GM21360 (cell line): ENCODE results near the gene AMOTL2.

ENCODE experiments used
- ATAC-seq: cut with Tn5 transposase; IDR thresholded peaks from one replicate; pipeline ENCODE4 v1.9.1; 2021; ENCODE audit warnings: mild to moderate bottlenecking, moderate library complexity; ENCODE audit not compliant: unreplicated experiment

Gene AMOTL2

DNA sequence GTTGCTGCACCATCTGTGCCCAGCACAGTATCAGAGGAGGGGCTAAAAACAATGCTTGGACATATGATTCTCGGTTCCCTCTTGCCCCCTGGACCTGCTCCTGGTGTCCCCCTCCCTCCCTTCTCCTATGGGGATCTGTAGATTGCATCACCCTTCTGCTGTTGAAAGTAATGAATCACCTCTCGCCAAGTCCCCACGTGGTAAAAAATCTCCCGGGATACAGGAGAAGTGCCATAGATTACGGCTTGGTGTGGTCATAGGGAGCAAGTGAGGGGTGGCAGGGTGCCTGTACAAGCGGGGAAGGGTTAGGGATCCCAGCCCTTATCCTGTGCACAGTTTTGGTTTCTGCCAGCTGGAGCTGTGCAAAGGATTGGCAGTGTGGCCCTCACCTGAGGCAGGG lies 37.7 kb downstream of the AMOTL2 start:
- no peak for ATAC-seq

DNA sequence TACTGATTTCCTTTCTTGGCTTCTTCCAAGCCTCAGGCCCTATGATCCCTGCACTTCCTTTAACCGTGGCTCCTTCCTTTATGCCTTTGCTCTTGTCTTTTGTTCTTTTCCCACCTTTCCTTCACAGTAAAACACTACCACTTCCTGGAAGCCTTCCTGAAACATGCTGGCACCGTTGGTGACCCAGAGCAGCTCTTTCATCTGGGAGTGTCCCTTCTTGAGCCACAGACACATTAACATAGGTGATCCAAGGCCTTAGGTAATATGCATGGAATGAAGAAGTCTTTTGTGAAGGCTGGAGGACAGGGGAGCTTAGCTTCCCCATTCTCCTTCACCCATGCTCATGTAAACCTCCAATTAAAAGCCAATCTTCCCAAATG lies 39.4 kb downstream of the AMOTL2 start:
- no peak for ATAC-seq

DNA sequence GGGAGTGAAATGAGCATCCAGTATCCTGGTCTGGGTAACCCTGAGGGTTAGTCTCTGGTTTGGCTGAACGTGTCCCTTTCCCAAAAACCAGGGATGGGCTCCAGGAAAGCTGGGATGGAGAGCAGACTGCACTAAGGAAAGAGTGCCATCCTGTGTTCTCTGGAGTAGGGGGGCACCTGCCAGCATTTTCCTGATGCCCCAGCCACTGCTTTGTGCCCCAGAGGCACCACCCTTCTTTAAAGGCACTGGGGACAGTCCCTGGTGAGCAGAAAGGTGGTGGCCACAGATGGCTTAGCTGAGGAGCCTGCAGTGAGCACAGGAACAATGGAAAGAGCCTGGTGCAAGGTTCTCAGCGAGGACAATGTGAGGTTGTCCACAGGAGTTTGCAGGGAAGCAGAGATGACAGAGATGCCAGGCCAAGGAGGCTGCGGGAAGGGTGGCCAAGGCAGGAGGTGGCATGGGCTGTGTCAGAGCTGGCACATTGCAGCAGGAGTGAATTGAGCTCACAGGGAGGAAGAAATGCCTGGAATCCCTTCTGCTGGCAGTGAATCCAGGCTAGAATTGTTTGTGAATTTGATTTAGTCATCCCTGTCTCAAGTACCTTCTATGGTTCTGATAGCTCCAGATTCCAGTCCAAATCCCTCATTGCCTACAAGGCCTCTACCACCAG lies 39.9 kb downstream of the AMOTL2 start:
- ATAC-seq, result no peak

DNA sequence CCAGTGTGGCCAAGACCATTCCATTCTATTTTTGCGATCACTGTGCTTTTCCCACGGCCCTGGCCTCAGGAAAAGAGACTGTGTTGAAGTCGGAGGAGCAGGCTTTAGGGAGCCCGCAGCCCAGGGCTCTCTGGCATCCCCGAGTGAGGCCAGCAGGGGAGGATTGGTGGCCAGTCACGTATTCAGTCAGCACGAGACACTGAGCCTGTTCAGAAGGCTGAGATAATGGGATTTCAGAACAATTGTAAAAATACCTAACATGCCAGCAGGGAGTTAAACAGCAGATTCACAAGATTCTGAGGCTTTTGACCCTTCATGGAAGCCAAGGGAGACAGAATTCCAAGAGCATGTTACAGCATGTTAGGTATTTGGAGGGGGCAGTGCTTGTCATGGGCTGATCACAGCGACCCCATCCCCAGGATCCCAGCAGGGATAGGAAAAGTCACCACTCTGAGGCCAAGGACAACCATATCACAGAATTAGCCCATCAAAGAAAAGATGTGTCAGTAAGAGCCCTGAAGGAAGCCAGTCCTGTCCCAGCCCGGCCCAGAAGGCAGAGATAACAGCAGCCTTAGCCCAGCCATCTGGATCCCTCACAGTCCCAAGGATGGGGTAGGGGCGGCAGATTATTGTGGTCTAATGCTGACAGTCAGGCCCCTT lies 40.6 kb downstream of the AMOTL2 start:
- no peak for ATAC-seq

DNA sequence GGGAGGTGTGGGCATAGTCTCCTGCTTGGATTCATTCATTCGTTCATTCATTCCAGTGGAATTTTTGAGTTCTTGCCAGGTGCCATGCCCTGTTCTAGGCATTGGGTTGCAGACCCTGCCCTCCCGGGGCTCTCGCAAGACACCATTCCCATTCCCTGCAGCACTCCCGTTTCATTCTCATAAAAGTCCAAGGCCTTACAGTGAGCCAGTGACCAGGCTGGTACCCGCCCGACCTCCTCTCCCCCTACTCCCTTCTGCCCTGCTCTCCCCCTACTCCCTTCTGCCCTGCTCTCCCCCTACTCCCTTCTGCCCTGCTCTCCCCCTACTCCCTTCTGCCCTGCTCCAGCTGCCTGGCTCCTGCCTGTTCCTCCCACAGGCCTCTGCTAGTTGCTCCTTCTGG lies 41.9 kb downstream of the AMOTL2 start:
- no peak for ATAC-seq

DNA sequence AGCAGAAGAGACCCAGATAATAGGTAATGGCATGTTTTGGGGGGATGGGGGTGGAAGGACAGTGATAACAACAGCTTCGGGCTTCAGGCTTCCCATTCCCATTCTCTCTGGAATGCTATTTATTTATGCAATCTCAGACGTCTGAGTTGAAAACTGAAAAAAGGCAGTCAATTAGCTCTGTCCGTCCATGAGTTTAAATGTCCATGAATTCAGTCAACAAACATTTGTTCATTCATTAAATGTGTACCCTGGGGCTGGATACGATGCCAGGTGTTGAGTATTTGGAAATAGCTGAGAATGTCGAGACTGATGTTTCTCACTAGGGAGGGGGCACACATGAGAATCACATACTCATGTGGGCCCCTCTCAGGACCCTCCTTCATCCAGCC lies 42.4 kb downstream of the AMOTL2 start:
- no peak for ATAC-seq

DNA sequence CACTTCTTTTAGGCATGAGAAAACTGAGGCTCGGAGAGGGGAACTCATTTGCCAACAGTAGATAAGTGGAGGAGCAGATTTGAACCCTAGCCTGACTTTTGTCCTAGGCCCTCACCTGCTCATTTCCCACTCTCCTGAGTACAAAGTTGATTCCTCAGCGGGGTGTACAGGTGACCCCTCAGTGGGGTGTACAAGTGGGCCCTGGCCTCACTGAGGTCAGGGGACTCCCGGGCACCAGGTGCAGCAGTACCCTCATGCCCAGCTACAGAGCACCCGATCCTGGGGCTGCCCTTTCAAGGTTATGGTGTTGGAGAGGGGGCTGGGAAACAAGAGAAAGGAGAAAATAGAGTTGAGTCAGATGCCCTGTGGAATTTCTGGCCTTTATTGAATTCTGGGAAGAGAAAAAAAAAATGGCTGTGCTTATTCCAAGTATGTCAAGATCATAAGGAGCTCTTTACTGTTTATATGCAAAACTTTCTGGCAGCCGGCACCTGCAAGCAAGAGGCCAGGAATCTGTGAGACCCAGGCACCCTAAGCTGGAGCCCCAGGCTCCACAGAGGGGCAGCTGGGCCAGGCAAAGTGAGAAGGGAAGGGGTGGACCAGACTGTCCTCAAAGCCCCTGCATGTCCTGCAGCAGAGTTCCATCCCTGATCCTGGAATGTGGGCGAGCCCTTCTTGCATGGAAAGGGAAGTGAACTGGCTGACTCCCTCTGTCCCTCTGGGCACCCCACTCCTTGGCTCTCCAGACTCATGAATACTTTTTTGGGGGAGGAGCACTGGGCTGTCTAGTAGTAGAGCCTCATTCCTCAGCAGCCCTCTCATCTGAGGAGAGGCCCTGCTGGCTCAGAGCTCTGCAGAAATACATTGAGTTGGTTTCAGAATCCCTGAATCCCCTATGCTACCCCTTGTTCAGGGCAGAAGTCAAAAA lies 43.1 kb downstream of the AMOTL2 start:
- ATAC-seq, result no peak

DNA sequence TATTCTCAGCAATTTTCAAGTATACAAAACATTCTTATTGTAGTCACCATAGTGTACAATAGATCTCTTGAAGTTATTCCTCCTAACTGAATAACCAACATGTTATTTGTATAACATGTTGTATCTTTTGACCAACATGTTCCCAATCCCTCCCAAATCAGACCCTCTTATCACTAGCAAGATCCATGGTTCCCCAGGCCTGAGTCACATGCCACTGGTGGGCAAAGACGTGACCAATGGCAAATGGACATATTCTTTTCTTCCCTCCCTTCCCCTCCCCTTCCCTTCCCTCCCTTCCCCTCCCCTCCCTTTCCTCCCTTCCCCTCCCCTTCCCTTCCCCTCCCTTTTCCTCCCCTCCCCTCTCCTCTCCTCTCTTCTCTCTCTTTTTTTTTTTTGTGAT lies 45.4 kb downstream of the AMOTL2 start:
- ATAC-seq, result no peak

DNA sequence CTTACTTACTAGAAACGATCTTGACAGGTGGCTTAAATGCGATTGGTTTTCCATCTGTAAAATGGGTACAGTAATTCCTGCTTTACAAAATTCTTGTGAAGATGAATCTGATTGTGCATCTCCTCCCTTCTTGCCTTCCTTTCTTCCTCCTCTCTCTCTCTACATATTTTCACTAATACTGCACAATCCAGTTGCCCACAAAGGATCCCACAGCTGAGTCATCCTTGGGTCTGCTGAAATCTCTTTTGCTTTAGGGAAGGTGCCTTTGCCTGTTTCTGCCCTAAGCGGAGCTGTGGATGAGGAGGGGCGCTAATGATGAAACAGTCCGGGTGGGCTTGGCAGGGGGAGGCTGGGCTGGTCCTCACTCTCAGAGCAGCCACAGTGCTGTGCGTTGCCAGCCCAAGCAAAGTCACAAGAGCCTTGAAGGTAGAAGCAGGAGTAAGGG lies 46.1 kb downstream of the AMOTL2 start:
- ATAC-seq, result no peak

DNA sequence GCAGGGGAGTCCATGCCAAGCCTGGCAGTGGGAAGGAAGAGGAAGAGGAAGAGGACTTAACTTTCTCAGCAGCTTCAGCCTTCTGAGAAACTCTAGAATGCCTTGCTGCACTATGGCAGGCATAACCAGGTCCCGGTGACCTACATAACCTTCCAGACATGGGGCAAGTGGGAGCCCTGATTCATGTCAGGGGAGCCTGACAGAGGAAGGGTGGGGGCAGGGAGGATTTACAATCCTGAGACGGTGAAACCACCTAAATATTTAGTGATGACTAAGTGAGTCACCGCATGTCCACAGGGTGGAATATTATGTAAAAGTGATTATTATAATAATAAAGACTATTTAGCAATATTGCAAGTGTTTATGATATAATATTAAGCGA lies 46.7 kb downstream of the AMOTL2 start:
- no peak for ATAC-seq

DNA sequence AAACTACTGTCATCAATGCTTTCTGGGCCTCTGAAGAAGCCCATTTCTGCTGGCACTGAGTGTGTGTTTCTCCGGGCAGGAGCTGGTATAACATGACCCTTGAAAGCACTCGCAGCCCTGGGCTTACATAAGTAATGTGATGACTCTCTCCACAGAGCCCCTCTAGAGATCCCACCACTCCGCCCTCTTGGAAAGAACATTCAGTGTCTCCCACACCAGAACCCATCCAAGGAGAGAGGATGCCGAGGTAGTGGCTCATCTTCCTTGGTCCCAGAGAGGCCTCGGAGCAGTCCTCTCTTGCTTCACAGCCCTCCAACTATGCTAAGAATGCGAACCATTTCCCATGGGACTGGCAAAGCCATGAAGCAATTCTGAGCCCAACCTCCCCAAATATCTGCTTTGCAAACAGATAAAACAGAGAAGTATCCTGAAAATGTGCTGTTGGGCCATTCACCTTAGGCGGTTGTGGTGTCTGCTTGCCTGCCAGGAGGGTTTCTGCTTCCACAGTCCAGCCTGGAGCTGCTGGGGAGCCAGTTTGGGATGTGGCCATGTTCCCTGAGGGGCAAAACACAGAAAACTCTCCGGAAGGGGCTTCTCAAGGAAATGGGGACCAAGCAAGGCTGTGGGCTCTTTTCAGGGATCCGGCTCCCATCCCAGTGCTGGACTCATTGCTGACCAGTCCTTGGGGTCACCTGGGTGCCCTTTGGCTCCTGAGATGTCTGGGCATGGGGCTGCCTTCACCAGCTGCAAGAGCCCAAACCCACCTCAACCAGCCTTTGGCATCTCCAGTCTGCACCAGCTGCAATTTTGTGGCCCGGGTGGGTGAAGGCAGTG lies 47.3 kb downstream of the AMOTL2 start:
- no peak for ATAC-seq

DNA sequence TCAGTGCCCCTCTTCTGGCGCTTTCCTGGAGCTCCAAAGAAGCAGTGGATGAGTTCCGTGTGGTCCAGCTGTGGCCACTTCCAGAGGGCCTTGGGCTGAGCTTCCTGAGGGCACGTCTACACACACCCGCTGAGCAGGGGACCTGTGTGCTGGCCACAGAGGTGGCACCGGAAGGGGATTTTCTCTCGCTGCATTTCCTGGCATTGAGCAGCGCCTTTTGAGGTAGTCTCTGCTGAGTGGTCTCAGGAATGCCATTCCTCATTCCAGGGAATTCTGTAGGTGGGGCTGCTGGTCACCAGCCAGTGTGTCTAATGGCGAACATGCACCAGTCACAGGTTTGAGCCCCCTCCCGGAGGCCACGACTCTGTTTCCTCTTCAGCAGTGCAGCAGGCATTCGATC lies 48.1 kb downstream of the AMOTL2 start:
- no peak for ATAC-seq

DNA sequence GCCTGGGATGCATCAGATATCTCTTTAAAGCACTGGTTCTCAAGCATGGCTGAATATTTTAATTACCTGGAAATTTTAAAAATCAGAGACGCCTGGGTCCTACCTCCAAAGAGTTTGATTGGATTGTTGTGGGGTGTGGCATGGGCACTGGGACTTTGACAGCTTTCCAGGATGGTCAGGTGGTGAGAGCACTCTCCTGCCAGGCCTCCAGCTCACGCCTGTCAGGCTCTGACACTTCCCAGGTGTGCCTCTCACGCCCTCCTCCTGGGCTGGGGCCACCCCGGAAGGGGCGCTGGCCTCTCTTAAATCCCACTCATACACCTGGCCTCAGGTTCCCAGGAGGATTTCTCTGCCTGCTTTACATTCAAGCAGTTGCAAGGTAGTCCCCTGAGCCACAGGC lies 48.5 kb downstream of the AMOTL2 start:
- ATAC-seq, result no peak

DNA sequence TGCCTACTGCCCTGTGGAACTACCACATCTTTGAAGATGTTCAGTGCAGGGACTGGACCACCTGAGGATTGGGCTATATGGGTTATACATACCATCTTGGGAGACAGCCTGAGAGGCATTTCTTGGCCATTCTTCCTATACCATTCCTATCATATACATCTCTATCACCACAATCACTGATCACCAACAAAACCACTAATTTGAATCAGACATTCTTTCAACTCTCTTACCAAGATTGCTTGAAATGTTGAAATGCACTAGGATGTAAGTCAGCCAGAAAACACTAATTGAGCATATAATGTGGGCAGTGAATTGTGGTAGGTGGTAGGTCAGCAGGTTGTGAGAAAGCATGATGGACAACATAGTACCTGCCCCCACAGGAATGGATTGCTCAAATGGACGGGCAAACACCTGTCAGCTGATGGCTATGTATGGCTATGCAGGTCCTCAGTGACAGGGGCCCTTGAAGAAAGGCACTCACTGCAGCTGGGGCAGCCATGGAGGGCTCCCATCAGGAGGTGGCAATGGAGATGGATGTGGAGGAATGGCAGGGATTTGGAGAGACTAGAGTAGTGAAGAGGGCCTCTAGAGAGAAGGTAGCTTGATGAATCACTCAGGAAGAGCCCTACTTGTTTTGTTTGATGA lies 49.1 kb downstream of the AMOTL2 start:
- no peak for ATAC-seq

DNA sequence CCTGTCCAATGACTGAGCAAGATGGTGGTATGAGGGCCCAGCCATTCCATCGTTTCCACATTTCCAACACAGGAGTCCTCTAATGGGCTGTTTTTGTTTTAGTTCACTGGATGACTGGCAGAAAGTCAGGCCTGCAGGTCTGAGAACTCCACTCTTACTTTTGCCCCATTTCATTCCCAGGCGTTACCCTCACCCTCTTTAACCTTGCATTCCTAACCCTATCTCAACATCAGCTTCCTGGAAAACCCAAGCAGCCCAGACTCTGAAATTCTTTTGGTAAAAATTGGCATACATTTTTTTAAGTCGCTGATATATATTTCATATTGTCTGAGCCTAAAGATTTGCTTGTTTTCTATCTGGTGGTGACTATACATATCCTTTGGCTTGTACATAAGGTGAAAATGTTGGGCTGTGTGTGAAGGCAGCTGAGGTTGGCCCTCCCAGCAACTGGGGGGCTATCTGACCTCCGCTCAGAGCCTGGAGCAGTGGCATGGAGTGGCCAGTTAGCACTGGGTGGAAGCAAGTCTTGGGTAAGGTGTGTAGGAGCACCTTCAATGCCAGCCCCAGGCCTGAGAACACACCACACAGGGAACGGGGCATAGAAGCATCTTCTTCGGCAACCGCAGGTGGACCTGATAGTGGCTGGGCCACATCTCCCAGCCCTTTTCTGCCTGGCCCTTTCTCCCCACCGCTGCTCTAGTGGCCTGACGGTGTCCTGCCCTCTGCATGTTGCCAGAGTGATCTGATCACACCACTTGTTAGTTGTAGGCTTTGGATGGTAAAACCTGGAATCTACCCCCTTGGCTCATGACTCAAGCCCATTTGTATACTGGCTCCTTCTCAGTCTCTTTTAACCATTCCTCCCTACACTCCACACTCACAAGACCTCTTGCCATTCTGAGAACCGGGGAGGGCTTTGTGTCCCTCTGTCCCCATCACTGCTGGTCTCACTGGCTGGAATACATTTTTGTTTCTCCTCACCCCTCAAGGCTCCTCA lies 50.0 kb downstream of the AMOTL2 start:
- ATAC-seq, result no peak

DNA sequence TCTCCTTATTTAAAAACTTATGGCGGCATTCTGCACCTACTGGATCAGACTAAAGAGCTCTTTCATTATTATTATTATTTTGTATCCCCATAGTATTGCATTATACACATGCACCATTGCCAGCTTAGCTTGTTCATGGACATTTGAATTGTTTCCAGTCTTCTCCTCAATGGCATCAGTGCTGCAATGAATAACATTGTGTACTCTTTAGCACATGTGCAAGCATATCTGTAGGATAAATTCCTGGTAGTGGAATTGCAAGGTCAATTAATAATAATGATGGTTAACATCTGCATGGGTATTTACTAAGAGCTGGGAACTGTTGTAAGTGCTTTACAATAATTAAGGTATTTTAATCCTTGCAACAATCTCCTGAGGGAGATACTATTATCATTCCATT lies 52.0 kb downstream of the AMOTL2 start:
- no peak for ATAC-seq

DNA sequence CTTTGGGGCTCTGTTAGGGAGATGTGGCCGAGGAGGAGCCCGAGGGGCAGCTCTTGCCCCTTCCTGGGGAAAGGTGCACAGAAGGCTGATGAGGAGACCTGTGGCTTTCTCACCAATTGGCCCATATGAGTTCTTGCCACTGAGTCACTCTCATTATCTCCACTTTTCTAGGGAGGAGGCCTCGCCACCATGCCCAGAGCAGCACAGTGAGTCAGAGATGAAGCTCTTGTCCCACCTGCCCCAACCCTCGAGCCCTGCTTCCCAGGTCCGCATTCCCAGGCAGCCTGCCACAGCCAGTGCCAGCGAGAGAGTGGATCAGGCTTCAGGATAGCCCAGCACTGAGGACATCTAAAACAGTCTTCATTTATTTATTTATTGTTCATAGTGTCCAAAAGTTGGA lies 53.5 kb downstream of the AMOTL2 start:
- ATAC-seq, result no peak

DNA sequence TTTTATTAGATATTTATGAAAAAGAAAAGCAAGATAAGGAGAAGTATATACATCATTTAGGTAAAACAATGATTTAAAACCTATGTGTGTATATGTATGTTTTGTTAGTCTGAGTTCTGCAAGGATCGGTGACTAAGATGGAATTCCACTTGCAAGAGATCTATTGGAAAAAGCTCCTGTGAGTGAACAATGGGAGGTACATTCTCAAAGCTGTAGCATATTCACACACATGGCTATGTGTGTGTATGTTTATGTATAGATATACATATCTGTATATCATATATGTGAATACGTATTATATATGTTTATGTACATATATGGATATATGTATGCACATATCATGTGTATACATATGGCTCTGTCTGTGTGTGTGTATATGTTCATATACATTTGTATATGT lies 54.3 kb downstream of the AMOTL2 start:
- no peak for ATAC-seq

DNA sequence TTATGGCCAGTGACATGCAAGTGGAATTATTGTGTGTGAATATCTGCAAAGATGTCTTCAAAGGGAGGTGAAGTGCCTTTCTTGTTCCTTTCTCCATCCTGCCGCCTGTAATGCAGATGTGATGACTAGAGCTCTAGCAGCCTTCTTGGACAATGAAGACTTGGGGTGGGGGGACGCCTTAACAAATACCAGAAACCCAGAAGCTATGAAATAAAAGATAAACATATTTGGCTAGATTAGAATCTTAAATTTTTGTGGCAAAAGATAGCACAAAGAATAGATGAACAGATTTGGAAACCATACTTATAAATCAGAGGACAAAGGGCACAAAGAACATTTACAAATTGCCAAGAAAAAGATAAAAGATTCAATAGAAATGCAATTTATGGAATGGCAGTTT lies 56.1 kb downstream of the AMOTL2 start:
- no peak for ATAC-seq
